Sigmoid colon (tissue), 7 donors: ENCODE results near the gene FOXP1. TPM values are rescaled to one million over a fixed set of nuclear protein-coding genes. Genes with fewer than 3 reads are reported as not detected.

Source experiments
- DNase-seq: peaks from one replicate; pipeline ENCODE4 v3.0.0-alpha.2; 2019
- H3K27ac ChIP-seq, 4 donors: fragments of 200-600 bp; sonication (generic); one replicate each; pipeline ENCODE4 v1.5.1; 2016 to 2019; ENCODE audit warnings: mild to moderate bottlenecking in 1 of 4
- H3K27me3 ChIP-seq, 3 donors: fragments of 200-600 bp; sonication (generic); one replicate each; pipeline ENCODE4 v1.5.1; 2019; ENCODE audit warnings: mild to moderate bottlenecking in 1 of 3
- H3K36me3 ChIP-seq, 4 donors: fragments of 200-600 bp; sonication (generic); one replicate each; pipeline ENCODE4 v1.5.1; 2016 to 2019
- H3K4me1 ChIP-seq, 4 donors: fragments of 200-600 bp; sonication (generic); one replicate each; pipeline ENCODE4 v1.5.1; 2017 to 2019
- H3K4me3 ChIP-seq, 4 donors: fragments of 200-600 bp; sonication (generic); one replicate each; pipeline ENCODE4 v1.5.1; 2017 to 2019; ENCODE audit warnings: mild to moderate bottlenecking in 2 of 4, moderate library complexity in 1 of 4
- H3K9me3 ChIP-seq, 4 donors: fragments of 200-600 bp in 3 of 4; sonication (generic) in 3 of 4; one replicate each; pipeline versions ENCODE4 v1.5.1 to v1.6.1; 2013 to 2019
- EP300 ChIP-seq, 4 donors: sonication (generic); formaldehyde crosslinking; IDR thresholded peaks; one replicate each; pipeline ENCODE4 v1.6.1; 2017; ENCODE audit warnings: antibody characterized with exemption in 4 of 4
- POLR2A ChIP-seq, 2 donors: fragments of 450-650 bp; IDR thresholded peaks; one replicate each; pipeline ENCODE4 v1.6.1; 2016; ENCODE audit warnings: antibody characterized with exemption in 2 of 2, mild to moderate bottlenecking in 2 of 2, moderate library complexity in 2 of 2
- POLR2AphosphoS5 ChIP-seq, 4 donors: sonication (generic); formaldehyde crosslinking; IDR thresholded peaks; one replicate each; pipeline ENCODE4 v1.6.1; 2017; ENCODE audit warnings: antibody characterized with exemption in 4 of 4
- WGBS, 2 donors: extraction: QIAGEN DNeasy Blood & Tissue Kit; methylation state at CpG; one replicate each; pipeline ENCODE4 v1.1.7; 2013; 5-methylcytosine and 5-hydroxymethylcytosine counted together
- intact Hi-C: fragments of 100-400 bp; cut with DNase I; formaldehyde crosslinking; loops from one replicate; pipeline ENCODE4 v1.15.1; 2023
- polyA plus RNA-seq, 3 donors: library from polyadenylated mRNA; stranded (reverse); fragments of 200-250 nt; gene quantifications; one replicate each; pipeline ENCODE4 v1.2.3, GENCODE V29; 2013
- total RNA-seq, 4 donors: library from RNA; depleted of rRNA; stranded (reverse); fragments of >200 nt; gene quantifications; one replicate each; pipeline ENCODE4 v1.1.0, GENCODE V29; 2016
- TF ChIP-seq, protein P1 (sequence below), 4 experiments: fragments of 450-650 bp in 3 of 4; fragments of 200-600 bp in 1 of 4; IDR thresholded peaks; one replicate each; pipeline ENCODE4 v1.5.1; 2016 to 2019; ENCODE audit warnings: antibody characterized with exemption in 4 of 4, mild to moderate bottlenecking in 3 of 4, moderate library complexity in 2 of 4
- donor health status: healthy with polysubstance abuse.
- donor health status: Bipolar disorder and iron deficiency.
- donor health status: healthy.

Gene FOXP1
- total and polyA plus RNA-seq, 7 donors = 13.8 to 232 (median 139) TPM

DNA sequence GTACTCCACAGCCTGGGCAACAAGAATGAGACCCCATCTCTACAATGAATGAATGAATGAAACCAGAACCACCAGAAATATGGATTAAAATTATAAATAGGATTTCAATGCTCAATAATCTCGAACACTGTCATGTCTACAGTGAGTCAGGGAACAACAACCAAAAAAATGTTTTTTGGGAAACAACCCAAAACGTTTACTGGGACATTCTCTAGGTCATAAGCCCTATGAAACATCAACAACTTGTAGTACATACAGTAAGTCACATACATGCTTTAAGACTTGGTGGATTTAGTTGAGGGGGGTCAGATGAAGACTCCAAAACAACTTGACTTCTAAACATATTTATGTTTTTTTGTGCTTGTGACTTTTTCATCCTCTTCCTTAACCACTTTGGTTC, 511.2 kb downstream of the FOXP1 start:
- H3K4me3 ChIP-seq = no peak overlapping the region
- H3K36me3 ChIP-seq = no peaks in the 10 kb centered on the region
- no peak for TF ChIP-seq POLR2AphosphoS5 (IDR thresholded peaks at IDR 0.05)
- no peak for TF ChIP-seq POLR2A (IDR thresholded peaks at IDR 0.05)
- TF ChIP-seq EP300 (IDR thresholded peaks at IDR 0.05) = no peak
- TF ChIP-seq, protein P1, sequence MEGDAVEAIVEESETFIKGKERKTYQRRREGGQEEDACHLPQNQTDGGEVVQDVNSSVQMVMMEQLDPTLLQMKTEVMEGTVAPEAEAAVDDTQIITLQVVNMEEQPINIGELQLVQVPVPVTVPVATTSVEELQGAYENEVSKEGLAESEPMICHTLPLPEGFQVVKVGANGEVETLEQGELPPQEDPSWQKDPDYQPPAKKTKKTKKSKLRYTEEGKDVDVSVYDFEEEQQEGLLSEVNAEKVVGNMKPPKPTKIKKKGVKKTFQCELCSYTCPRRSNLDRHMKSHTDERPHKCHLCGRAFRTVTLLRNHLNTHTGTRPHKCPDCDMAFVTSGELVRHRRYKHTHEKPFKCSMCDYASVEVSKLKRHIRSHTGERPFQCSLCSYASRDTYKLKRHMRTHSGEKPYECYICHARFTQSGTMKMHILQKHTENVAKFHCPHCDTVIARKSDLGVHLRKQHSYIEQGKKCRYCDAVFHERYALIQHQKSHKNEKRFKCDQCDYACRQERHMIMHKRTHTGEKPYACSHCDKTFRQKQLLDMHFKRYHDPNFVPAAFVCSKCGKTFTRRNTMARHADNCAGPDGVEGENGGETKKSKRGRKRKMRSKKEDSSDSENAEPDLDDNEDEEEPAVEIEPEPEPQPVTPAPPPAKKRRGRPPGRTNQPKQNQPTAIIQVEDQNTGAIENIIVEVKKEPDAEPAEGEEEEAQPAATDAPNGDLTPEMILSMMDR (IDR thresholded peaks at IDR 0.05) = no peak
- no peaks in the 10 kb centered on the region for H3K9me3 ChIP-seq
- intact Hi-C loops = no loop called here
- H3K4me1 ChIP-seq = peaks cover 0 to 99% (median 80%) of the 10 kb centered on the region in 4 donors
- DNase-seq = no peak
- H3K27me3 ChIP-seq = no peaks in the 10 kb centered on the region
- WGBS, 2 donors = 66 to 77% methylated on average over 2 of the region's 2 CpGs
- peak overlapping the region; percentile 92 to 99 (median 98) for H3K27ac ChIP-seq

DNA sequence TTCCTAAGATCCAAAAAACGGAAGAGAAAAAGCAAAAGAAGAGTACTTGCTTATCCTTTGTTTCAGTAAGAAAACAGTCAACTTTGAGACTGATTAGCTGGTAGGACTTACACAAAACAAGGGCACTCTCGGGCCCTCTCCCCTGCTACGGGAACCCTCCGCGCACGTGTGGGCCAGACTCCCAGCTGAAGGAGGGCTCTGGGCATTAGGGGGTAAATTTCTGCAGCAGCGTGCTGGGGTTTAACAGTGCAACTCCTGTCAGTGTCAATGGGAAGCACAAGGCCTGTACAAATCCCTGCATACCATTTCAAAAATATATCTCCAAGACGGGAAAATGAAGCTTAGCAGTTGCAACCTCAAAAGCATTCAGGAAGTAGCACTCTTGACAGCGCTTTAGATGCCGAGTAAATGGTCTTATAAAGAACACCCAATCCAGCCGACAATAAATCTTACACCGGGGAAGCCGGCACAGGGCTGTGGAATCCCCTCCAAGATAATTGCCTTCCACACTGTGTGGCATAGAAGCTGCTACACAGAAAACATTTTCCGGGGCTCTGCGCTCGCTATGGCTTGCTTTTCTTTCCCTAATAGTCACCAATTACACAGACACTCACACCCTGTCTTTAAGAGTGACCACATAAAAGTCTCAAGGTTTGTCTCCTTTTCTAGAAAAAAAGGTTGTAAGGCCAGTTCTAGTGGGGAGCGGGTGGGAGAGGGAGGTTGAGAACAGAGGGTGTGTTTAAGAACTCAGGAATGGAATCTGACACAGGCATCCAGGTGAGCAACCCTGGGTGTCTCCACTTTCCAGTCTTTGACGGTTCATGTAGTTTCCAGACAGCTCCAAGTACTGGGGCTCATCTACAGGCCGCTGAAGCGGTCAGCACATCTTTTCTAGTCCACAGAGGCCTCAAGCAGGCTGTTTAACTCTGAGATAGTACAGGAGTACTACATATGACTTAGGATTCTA, 512.7 kb downstream of the FOXP1 start:
- DNase-seq = no peak
- Histone ChIP-seq H3K9me3 (no peaks in the 10 kb centered on the region), H3K4me3 (peak overlapping the region in 3 of 4 donors; percentile 3 to 15 (median 11)), H3K4me1 (peaks cover 0 to 99% (median 85%) of the 10 kb centered on the region in 4 donors), H3K27ac (peak overlapping the region; percentile 92 to 99 (median 98)), H3K27me3 (no peaks in the 10 kb centered on the region), H3K36me3 (no peaks in the 10 kb centered on the region)
- intact Hi-C loops = no loop called here
- 69 to 87% methylated on average over 20 of the region's 20 CpGs for WGBS, 2 donors
- TF ChIP-seq, protein P1 (IDR thresholded peaks at IDR 0.05) = no peak
- TF ChIP-seq POLR2A (IDR thresholded peaks at IDR 0.05) = no peak
- TF ChIP-seq POLR2AphosphoS5 (IDR thresholded peaks at IDR 0.05) = peak in 1 of 4 donors; percentile 6
- TF ChIP-seq EP300 (IDR thresholded peaks at IDR 0.05) = no peak

DNA sequence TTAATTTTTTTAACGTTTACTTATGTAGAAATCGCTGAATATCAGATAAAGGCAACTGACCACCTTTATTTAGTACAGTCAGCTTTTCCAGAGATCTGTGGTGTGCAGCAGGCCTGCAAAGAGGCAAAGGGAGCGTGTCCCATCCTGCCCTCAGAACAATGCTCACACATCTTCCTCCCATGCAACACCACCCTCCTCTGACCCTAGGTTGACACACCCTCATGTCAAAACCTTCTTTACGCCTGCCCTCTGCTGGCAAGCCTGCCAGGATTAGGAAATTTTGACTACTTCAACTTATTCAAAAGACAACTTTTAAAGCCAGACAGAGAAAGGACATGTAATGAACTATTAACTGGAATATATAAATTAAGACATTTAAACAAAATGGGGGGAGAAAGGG, 513.7 kb downstream of the FOXP1 start:
- intact Hi-C loops = loop anchor here (5.0 kb wide), 2 partner anchors 38 to 62 kb away; no protein-coding TSS in a partner anchor
- TF ChIP-seq POLR2AphosphoS5 (IDR thresholded peaks at IDR 0.05) (peak in 3 of 4 donors; percentile 14 to 34 (median 22)), POLR2A (IDR thresholded peaks at IDR 0.05) (no peak)
- TF ChIP-seq, protein P1 (IDR thresholded peaks at IDR 0.05) = peak in 2 of 4 experiments; percentile 37 to 39
- 38 to 50% methylated on average over 4 of the region's 4 CpGs for WGBS, 2 donors

DNA sequence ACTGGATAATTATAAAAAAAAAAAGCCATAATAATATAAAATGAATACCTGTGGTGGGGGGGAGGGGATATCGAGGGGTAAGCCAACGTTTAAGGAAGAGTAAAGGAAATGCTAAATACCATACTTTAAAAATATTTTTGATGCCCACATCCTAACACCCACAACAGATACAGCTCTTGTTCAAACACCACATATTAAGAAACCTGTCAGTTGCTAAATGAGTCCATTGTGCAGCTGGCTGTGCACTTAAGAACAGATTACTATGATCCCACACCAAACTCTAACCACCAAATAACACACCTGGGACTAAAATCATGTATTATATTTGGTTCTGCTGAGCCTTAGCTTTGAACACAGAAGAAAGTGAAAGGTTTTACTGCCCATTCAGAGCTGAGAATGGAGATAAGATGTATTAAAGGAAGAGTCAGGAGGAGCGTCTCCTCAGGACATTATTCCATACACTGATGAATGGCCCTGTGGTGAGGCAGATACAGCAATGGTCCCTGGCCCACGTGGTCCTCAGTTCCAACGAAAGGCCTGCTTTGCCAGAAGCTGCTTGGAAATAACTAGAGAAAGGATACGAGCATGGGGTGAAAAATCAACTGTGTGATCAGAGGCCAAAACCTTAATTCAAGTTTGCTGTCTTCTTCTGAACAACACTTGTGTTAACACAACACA, 515.4 kb downstream of the FOXP1 start:
- WGBS, 2 donors = 45 to 49% methylated on average over 6 of the region's 6 CpGs

More for the DNA sequence above, 513.7 kb downstream of the FOXP1 start:
- Histone ChIP-seq H3K4me1 (peaks cover 0 to 93% (median 84%) of the 10 kb centered on the region in 4 donors), H3K4me3 (no peak overlapping the region), H3K36me3 (no peaks in the 10 kb centered on the region), H3K27me3 (no peaks in the 10 kb centered on the region), H3K27ac (peak overlapping the region; percentile 92 to 99 (median 98)), H3K9me3 (no peaks in the 10 kb centered on the region)
- peak; percentile 76 for DNase-seq

More for the DNA sequence above, 515.4 kb downstream of the FOXP1 start:
- no peaks in the 10 kb centered on the region for H3K9me3 ChIP-seq
- no peaks in the 10 kb centered on the region for H3K27me3 ChIP-seq
- no peak for DNase-seq
- no peaks in the 10 kb centered on the region for H3K36me3 ChIP-seq
- peak overlapping the region; percentile 92 to 99 (median 98) for H3K27ac ChIP-seq
- intact Hi-C loops = loop anchor here (5.0 kb wide), 2 partner anchors 39 to 61 kb away; no protein-coding TSS in a partner anchor
- H3K4me3 ChIP-seq = no peak overlapping the region
- peaks cover 0 to 76% (median 73%) of the 10 kb centered on the region in 4 donors for H3K4me1 ChIP-seq
- TF ChIP-seq POLR2AphosphoS5 (IDR thresholded peaks at IDR 0.05) (no peak), POLR2A (IDR thresholded peaks at IDR 0.05) (no peak), EP300 (IDR thresholded peaks at IDR 0.05) (peak in 1 of 4 donors; percentile 1)
- TF ChIP-seq, protein P1 (IDR thresholded peaks at IDR 0.05) = no peak
